Testis (tissue), 3 donors: ENCODE results near the gene PLPPR3. TPM values are rescaled to one million over a fixed set of nuclear protein-coding genes. Genes with fewer than 3 reads are reported as not detected.
A peak's percentile ranks its signal among the peaks of the same experiment; 100 is the strongest.

Experiments
- DNase-seq: peaks from one replicate; pipeline ENCODE4 v3.0.0-alpha.2; 2019
- H3K27ac ChIP-seq, 2 donors: fragments of 200-600 bp; sonication (generic); one replicate each; pipeline ENCODE4 v1.5.1; 2019
- H3K27me3 ChIP-seq: fragments of 200-600 bp; sonication (generic); one replicate; pipeline ENCODE4 v1.5.1; 2019
- H3K36me3 ChIP-seq: fragments of 200-600 bp; sonication (generic); one replicate; pipeline ENCODE4 v1.5.1; 2017; ENCODE audit warnings: low read depth; ENCODE audit errors: missing control alignments
- H3K4me1 ChIP-seq: fragments of 200-600 bp; sonication (generic); one replicate; pipeline ENCODE4 v1.5.1; 2019
- H3K4me3 ChIP-seq, 2 donors: fragments of 200-600 bp; sonication (generic); one replicate each; pipeline ENCODE4 v1.5.1; 2017 to 2019
- H3K9me3 ChIP-seq: fragments of 200-600 bp; sonication (generic); one replicate; pipeline ENCODE4 v1.5.1; 2017
- POLR2A ChIP-seq: fragments of 450-650 bp; IDR thresholded peaks from one replicate; pipeline ENCODE4 v1.6.1; 2017; ENCODE audit warnings: antibody characterized with exemption, mild to moderate bottlenecking, moderate library complexity
- WGBS, 2 donors: methylation state at CpG; one replicate each; pipeline ENCODE4 v1.1.5; 2018; 5-methylcytosine and 5-hydroxymethylcytosine counted together
- intact Hi-C: fragments of 100-400 bp; cut with DNase I; formaldehyde crosslinking; loops from one replicate; pipeline ENCODE4 v1.15.1; 2023; ENCODE audit warnings: low total_unique reads
- polyA plus RNA-seq: library from polyadenylated mRNA; stranded (reverse); fragments of 350-450 nt; fragmentation: Illumina TruSeq; extraction: RNeasy Lipid Tissue Mini Kit (QIAGEN cat#74804); gene quantifications from one replicate; pipeline ENCODE4 v1.2.3, GENCODE V29; 2014; ENCODE audit warnings: low read depth, low replicate concordance; ENCODE audit not compliant: insufficient read depth
- total RNA-seq, 2 donors: library from RNA; depleted of rRNA; stranded (reverse); fragments of >200 nt; gene quantifications; one replicate each; pipeline ENCODE4 v1.2.3, GENCODE V29; 2016
- TF ChIP-seq, protein P1 (sequence below), 3 experiments: fragments of 450-650 bp in 2 of 3; fragments of 200-600 bp in 1 of 3; sonication (generic) in 1 of 3; IDR thresholded peaks; one replicate each; pipeline ENCODE4 v1.5.1; 2016 to 2019; ENCODE audit warnings: antibody characterized with exemption in 3 of 3, mild to moderate bottlenecking in 2 of 3, moderate library complexity in 1 of 3

The PLPPR3 gene
- total and polyA plus RNA-seq, 3 donors from 2014 or later: 2.7 to 20.1 (median 16.9) TPM

DNA sequence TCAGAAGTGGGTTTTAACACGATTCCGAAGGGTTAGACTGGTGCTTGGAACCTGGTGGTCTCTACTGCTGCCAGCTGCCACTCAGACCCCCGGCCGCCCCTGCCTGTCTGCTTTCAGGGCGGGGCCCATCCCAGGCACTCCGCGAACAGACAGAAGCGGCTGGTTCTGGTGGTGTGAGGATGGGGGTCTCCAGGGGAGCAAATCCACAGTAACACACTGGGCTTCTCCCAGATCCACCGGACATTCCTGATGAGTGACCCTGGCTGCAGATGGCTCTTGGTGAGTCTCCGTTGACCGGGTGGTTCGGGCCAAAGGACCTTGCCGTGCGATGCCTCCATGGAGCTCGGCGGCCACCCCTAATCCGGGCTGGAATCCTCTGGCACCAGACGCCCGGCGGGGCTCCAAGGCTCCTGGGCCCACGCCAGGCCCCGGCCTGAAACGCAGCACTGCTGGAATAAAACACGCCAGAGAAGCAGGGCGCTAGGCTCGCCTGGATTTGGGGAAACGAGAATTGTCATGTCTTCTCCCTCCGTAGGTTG lies 26.6 kb downstream of the PLPPR3 start:
- 78 to 80% methylated on average over 27 to 28 of the region's 28 CpGs for WGBS, 2 donors
- TF ChIP-seq, protein P1, sequence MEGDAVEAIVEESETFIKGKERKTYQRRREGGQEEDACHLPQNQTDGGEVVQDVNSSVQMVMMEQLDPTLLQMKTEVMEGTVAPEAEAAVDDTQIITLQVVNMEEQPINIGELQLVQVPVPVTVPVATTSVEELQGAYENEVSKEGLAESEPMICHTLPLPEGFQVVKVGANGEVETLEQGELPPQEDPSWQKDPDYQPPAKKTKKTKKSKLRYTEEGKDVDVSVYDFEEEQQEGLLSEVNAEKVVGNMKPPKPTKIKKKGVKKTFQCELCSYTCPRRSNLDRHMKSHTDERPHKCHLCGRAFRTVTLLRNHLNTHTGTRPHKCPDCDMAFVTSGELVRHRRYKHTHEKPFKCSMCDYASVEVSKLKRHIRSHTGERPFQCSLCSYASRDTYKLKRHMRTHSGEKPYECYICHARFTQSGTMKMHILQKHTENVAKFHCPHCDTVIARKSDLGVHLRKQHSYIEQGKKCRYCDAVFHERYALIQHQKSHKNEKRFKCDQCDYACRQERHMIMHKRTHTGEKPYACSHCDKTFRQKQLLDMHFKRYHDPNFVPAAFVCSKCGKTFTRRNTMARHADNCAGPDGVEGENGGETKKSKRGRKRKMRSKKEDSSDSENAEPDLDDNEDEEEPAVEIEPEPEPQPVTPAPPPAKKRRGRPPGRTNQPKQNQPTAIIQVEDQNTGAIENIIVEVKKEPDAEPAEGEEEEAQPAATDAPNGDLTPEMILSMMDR (IDR thresholded peaks at IDR 0.05): no peak
- no peak for TF ChIP-seq POLR2A
- H3K27ac ChIP-seq: peak overlapping the region; percentile 3 to 90
- no peaks in the 10 kb centered on the region for H3K9me3 ChIP-seq
- no peak for DNase-seq
- peaks cover 26% of the 10 kb centered on the region for H3K4me1 ChIP-seq
- H3K4me3 ChIP-seq: no peak overlapping the region
- no peaks in the 10 kb centered on the region for H3K27me3 ChIP-seq
- no peaks in the 10 kb centered on the region for H3K36me3 ChIP-seq
- intact Hi-C loops: no loop called here

DNA sequence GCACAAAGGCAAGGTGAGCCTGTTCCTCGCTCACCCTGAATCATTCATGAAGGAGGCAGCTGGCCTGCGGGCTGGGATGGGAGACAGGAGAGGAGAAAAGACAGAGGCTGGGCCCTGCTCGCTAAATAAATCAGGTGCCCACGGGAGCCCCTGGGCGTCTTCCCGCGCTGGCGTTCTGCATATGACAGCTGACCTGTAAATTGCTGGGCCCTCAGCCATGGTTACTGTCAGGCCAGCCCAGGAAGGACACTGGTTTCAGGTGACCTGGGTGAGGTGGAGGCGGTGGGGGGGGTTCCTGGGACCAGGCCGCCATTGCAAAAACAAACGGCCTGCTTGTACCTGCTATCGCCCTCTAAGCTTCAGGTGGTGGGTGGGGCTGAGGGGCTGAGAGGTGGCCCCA lies 27.9 kb downstream of the PLPPR3 start:
- no peak for TF ChIP-seq POLR2A
- TF ChIP-seq, protein P1 (IDR thresholded peaks at IDR 0.05): no peak
- H3K27me3 ChIP-seq: no peaks in the 10 kb centered on the region
- H3K27ac ChIP-seq: no peak overlapping the region
- H3K4me3 ChIP-seq: no peak overlapping the region
- intact Hi-C loops: no loop called here
- no peaks in the 10 kb centered on the region for H3K9me3 ChIP-seq
- 91 to 95% methylated on average over 11 to 12 of the region's 12 CpGs for WGBS, 2 donors
- no peak for DNase-seq
- peaks cover 15% of the 10 kb centered on the region for H3K4me1 ChIP-seq
- no peaks in the 10 kb centered on the region for H3K36me3 ChIP-seq

DNA sequence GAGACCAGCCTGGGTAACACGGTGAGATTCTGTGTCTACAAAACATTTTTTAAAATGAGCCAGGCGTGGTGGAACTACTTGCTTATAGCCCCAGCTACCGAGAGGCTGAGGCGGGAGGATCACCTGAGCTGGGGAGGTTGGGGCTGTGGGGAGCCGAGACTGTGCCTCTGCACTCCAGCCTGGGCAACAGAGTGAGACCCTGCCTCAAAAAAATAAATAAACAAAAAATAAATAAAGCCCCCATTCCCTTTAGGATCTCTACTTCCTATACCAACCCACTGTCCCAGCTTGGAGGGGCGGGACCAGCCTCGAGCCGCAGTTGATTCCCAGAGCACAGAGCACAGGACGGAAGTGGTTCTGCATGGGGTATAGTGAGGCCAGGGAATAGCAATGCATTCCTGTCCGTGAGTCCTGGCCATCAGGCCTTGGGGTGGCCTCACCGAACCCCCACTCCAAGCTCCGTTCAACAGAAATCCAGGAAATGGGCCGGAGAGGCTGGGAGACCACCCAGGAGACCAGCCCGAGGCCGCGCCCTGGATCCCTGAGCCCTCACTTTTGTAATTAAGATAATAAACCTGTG lies 29.4 kb downstream of the PLPPR3 start:
- intact Hi-C loops: no loop called here
- Histone ChIP-seq H3K36me3 (no peaks in the 10 kb centered on the region), H3K9me3 (no peaks in the 10 kb centered on the region), H3K27me3 (no peaks in the 10 kb centered on the region), H3K4me1 (peaks cover 16% of the 10 kb centered on the region), H3K27ac (no peak overlapping the region), H3K4me3 (no peak overlapping the region)
- DNase-seq: no peak
- TF ChIP-seq, protein P1 (IDR thresholded peaks at IDR 0.05): no peak
- no peak for TF ChIP-seq POLR2A
- 79 to 83% methylated on average over 15 to 16 of the region's 16 CpGs for WGBS, 2 donors

DNA sequence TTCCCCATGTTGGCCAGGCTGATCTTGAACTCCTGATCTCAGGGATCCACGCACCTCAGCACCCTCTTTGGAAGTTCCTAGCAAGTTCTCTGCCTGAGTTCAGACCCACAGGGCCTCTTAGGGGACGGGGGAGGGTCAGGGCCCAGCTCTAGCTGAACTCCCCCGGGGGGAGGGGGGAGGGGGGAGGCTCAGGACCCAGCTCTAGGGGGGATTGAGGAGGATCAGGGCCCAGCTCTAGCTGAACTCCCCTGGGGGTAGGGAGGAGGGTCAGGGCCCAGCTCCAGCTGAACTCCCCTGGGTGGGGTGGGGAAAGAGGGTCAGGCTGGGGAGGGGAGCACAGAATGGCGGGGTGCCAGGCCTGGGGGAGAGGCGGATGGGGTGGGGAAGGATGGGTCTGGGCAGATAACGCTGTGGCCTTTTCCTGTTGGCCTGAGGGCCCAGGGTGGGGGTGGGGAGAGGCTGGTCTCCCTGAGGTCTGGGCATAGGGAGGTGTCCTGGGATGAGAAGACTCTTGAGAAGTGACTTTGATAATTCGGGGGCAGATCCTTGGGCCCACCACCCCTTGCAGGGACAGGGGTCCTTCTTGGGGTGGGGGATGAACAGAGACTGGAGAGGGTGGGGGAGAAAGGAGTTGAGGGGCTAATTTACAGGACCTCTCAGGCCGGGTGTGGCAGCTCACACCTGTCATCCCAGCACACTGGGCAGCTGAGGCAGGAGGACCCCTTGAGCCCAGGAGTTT lies 30.0 kb downstream of the PLPPR3 start:
- no peak overlapping the region for H3K27ac ChIP-seq

More for the DNA sequence above, 30.0 kb downstream of the PLPPR3 start:
- H3K4me3 ChIP-seq: no peak overlapping the region
- no peaks in the 10 kb centered on the region for H3K27me3 ChIP-seq
- H3K9me3 ChIP-seq: no peaks in the 10 kb centered on the region
- no peaks in the 10 kb centered on the region for H3K36me3 ChIP-seq
- no peak for DNase-seq
- no peak for TF ChIP-seq POLR2A
- TF ChIP-seq, protein P1 (IDR thresholded peaks at IDR 0.05): no peak
- 52 to 63% methylated on average over 6 to 8 of the region's 8 CpGs for WGBS, 2 donors
- H3K4me1 ChIP-seq: peaks cover 16% of the 10 kb centered on the region
- intact Hi-C loops: no loop called here
